Measurements from ENCODE around the gene NDC80.

Gene NDC80

DNA sequence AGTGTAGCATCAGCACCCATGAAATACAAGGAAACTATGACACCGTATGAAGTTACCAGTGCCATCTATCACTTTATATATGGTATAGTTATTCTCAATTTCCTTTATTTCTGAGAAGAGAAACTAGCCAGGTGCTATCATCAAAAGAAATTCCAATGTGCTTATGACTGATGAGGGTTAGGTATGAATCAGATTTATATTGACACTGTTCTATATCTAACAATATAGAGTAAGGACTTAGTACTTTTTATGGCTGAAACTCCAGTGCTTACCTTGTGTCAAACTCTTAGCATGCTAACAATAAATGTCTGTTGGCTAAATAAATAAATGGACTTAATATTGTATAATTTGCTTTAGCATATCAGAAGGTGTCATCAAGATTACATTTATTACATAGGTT is 7.0 kb upstream of the NDC80 start:
- no peak for DNase-seq

GRCh38 chr18:2568129-2568528 is 3.2 kb upstream of the NDC80 start:
- no peak for DNase-seq

- no peak for DNase-seq
These were observed 2.8 kb upstream of the NDC80 start for GRCh38 chr18:2568605-2569004.

DNA sequence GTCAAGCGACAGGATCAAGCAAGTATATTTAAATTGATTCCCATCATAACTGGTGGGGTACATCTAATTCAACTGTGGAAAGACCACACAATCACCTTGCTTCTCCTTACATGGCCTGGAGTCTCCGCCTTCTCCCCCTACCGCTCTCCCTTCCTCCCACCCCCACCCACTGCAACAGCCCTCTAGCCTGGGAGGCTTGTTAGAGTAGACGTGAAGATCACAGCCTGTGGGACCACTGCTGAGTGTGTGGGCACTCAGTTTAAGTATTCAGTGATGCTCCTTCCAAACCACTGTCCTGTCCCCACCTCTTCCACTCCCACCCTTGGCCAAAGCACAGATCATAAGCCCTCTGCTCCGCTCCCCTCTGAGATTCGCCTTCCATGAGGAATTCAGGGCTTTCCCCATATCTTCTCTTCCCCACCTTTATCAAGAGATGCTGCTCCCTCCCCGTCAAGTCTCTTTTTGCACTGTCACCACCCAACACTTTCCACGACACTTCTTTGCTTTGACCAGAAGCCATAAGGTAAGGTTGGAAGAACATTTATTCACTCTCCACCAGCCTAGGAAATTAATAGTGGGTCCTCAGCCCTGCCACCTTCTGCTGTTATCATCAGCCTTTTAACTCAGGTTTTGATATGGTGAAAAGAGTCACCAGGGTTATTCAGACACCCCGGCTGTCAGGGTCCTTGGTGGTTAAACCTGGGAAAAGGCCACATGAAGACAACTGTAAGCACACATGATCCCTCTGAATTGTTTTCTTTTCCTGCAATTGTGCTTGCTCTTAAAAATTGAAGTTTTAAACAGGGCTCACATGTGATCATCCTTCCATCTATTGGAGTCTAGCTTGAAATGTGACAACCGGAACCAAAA is 1.8 kb upstream of the NDC80 start:
- no peak for DNase-seq

DNA sequence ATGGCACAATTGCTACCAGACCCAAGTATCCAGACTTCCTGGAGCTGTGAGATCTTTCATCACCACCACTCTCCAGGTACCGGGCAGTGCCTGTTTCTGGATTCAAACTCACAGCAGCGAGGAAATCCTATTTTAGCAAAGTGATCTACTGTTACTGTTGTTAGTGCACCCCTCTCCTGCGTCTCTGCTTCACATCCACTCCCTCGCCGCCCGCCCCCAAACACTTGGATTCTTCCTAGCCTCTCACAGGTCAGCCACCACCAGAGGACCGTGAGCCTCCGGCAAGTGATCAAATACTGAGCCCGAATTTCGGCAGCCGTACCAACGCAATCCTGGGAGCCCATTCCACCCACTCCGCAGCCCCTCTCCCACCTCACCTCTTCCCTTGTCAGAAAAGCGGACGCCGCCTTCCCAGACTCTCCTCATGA is 571 bp upstream of the NDC80 start:
- DNase-seq = no peak

GRCh38 chr18:2572171-2572569 is 813 bp downstream of the NDC80 start:
- DNase-seq = no peak

DNA sequence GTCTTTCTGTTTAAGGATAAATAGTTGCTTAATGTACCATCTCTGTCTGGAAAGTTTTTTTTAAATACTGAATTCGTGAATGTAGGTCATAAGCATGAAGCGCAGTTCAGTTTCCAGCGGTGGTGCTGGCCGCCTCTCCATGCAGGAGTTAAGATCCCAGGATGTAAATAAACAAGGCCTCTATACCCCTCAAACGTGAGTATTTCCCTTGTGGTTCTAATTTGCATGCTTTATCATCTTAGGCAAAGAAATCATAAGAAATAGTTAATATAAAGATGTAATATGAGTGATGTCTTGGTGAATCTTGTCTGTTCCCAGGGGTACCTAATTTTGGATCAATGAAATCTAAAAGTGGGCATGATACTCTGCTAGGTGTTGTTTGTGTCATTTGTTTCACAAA is 1.5 kb downstream of the NDC80 start:
- DNase-seq = no peak

GRCh38 chr18:2573408-2573807 is 2.1 kb downstream of the NDC80 start:
- no peak for DNase-seq

GRCh38 chr18:2587788-2588187 is 16.4 kb downstream of the NDC80 start:
- DNase-seq = no peak

DNA sequence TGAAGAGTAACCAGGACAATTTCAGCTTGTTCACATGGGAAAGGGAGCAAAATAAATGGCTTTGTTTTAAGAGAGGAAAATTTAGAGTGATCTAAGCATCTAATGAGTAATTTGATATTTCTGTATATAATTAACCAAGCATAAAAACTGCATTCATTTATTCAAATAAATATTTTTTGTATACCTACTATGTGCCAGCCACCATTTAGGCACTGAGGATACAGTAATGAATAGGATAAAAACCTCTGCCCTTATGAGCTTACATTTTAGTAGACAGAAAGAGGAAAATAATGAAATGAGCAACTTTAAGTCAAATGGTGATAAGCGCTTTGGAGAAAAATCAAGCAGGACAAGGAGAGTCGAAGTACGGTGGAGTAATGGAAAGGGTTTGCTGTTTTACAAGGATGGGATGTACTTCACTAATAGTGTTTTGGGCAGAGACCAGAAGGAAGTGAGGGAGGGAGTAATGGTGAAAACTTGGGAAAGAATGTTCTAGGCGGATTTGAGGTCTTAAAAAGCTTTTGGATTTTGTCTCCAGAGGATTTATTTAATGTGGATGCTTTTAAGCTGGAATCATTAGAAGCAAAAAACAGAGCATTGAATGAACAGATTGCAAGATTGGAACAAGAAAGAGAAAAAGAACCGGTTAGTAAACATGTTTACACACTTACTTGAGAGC is 17.4 kb downstream of the NDC80 start:
- no peak for DNase-seq

- no peak for DNase-seq
These were observed 18.1 kb downstream of the NDC80 start for GRCh38 chr18:2589345-2590068.

GRCh38 chr18:2590303-2590702 is 18.9 kb downstream of the NDC80 start:
- no peak for DNase-seq

DNA sequence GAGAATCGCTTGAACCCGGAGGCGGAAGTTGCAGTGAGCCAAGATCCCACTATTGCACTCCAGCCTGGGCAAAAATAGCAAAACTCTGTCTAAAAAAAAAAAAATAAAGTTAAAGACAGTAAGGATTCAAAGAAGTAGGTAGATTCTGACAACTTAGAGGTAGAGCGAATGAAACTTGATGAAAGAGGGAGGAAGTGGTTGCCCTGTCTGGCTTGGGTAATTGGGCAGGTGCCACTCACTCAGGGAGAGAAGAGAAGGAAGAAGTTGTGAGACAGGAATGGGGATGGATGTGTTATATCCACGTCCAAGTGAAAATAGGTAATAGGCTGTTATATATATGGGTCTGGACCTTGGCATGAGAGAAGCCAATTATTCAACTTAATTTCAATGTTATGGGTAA is 26.3 kb downstream of the NDC80 start:
- DNase-seq = no peak

DNA sequence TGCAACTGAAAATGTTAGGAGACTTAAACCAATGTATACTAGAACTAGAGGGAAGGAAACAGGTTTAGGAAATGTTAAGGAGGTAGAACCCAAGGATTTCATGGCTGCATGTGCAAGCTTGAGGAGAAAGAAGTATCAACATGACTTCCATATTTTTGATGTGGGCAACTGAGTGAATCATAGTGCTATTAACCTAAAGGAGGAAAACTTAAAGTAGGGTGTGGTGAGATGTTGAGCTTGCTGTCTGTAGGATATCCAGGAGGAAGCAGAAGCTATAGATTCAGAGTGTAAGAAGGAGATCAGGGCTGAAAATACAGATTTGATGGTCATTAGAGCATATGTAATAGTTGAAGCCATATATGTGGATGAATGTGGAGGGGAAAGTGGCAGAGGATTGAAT is 31.5 kb downstream of the NDC80 start:
- DNase-seq = no peak

GRCh38 chr18:2606335-2606734 is 35.0 kb downstream of the NDC80 start:
- no peak for DNase-seq

DNA sequence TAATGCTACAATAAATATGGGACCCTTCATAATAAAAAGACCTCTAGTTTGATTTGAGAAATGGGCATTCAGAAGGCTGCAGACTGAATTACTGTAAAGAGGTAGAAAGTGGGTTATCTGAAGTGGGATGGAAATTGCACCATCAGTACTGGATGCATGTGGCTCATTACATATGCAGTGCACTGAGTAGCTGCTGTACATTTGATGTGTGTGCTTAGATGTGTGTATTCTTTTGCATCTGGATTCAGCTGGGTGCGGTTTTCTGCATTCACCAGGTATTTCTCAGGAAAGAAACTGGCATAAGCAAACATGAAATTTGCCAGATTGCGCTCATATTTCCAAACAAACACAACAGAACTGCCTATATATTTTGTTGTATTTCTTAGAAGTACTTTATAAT is 38.2 kb downstream of the NDC80 start:
- no peak for DNase-seq

- DNase-seq = no peak
These were observed 39.2 kb downstream of the NDC80 start for GRCh38 chr18:2610549-2610948.

GRCh38 chr18:2612996-2613395 is 41.6 kb downstream of the NDC80 start:
- no peak for DNase-seq

DNA sequence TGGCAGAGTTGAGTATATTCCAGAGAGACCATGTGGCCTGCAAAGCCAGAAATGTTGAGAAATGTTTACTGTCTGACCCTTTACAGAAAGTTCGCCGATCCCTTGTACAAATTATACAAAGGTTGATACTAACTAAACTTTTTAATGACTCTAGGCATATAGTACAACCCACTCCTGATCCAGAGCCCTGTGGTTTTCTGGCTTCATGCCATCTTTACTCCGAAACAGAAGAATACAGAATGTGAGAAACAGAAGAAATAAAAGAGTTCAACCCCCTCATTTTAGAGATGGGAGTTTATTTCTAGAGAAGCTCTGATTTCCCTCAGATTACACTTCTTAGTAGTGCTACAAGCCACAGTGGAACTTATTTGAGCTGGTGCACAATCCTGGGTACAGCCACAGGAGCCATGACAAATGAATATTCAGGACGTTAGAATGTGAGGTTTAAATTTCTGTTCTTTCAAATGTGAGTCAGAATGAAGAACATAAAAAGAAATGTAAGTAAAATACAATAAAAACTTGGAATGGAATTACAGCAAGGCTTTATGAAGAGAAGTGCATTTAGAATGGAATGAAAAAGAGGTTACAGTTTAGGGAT is 46.1 kb downstream of the NDC80 start:
- no peak for DNase-seq

DNA sequence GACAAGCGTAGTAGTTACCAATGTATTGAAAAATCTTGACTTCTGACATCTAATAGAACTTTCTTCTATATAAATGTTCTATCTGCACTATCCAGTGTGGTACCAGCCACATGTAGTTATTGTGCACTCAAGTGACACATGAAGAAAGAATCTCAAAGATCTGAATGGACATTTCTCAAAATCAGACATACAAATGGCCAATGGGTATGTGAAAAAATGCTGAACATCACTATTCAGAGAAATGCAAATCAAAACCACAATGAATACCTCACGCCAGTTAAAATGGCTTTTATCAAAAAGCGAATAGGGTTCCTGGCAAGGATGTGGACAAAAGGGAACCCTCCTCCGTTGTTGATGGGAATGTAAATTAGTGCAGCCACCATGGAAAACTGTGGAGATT is 46.7 kb downstream of the NDC80 start:
- no peak for DNase-seq

- no peak for DNase-seq
These were observed 53.9 kb downstream of the NDC80 start for GRCh38 chr18:2625217-2625616.

- no peak for DNase-seq
These were observed 56.5 kb downstream of the NDC80 start for GRCh38 chr18:2627821-2628276.

GRCh38 chr18:2629003-2629402 is 57.6 kb downstream of the NDC80 start:
- DNase-seq = no peak

All from cortex of kidney (tissue), 1 donor.